Measurements from ENCODE around the gene ADD1.
A peak's percentile ranks its signal among the peaks of the same experiment; 100 is the strongest.

ADD1 gene

DNA sequence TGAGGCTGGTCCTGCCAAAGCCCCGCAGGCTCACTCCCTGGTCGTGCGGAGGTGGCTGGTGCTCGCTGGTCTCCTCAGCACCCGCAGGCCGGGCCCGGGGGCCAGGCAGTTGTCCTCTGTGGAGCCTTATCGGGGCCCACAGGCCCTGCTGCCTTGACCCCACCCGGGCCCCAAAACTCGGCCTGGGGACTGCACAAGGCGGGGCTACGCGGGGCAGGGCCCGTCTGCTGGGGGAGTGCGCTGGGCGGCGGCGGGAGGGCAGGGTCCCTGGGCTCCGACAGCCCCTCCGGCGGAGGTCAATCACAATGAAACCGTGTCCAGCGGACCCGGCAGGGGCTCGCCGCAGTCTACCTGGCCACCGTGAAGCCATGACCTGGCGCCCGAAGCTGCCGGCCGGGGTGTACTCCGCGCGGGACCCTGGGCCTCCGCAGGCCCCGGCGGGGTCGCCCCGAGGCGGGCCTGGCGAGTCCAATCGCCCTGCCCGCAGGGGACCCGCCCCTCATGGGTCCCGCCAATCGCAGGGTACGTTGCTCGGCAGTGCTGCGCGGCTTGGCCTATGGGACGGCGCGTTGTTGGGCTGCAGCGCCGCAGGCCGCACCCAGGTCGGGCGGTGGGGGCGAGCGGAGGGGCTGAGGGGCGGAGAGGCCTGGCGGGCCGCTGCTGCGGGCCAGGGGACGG is at the start of gene ADD1:
Gene ADD1 (plus strand): TSS at position 582 of the 678 bp plus-strand sequence. CDS start 32,072 bp downstream, outside the sequence.
- DNase-seq (ENCODE audit: extremely low read depth in 1 of 2, low read depth in 1 of 2): peak; percentile 81 to 91

- no peak for DNase-seq (ENCODE audit: extremely low read depth in 1 of 2, low read depth in 1 of 2)
These were observed 49.0 kb upstream of the ADD1 start for GRCh38 chr4:2794486-2795299.

DNA sequence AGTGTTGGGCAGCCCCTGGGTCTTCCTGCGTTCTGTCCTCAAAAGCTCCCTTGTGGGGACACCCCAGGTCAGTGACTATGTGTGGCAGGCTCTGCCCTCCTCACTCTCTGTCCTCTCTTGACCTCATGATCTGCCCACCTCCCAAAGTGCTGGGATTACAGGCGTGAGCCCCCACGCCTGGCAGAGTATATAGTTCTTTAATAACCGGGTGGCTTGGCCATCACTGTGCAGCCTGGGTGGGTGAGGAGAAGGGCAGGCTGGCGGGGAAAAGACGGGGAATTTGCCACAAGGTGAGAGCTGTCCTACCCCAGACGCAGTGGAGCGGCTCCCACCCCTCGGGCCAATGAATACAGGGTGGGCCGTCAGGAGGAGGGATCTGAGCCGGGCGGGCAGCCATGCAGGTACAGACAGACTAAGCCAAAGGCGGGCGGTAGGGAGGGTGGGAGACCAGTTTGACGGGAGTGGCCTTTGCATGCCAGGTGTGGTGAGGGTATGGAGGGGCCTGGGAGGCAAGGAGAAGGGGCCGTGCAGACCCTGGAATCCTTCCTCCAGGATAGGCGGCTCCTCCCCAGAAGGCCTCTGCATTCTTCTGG is 48.2 kb upstream of the ADD1 start:
- DNase-seq (ENCODE audit: extremely low read depth in 1 of 2, low read depth in 1 of 2): no peak

DNA sequence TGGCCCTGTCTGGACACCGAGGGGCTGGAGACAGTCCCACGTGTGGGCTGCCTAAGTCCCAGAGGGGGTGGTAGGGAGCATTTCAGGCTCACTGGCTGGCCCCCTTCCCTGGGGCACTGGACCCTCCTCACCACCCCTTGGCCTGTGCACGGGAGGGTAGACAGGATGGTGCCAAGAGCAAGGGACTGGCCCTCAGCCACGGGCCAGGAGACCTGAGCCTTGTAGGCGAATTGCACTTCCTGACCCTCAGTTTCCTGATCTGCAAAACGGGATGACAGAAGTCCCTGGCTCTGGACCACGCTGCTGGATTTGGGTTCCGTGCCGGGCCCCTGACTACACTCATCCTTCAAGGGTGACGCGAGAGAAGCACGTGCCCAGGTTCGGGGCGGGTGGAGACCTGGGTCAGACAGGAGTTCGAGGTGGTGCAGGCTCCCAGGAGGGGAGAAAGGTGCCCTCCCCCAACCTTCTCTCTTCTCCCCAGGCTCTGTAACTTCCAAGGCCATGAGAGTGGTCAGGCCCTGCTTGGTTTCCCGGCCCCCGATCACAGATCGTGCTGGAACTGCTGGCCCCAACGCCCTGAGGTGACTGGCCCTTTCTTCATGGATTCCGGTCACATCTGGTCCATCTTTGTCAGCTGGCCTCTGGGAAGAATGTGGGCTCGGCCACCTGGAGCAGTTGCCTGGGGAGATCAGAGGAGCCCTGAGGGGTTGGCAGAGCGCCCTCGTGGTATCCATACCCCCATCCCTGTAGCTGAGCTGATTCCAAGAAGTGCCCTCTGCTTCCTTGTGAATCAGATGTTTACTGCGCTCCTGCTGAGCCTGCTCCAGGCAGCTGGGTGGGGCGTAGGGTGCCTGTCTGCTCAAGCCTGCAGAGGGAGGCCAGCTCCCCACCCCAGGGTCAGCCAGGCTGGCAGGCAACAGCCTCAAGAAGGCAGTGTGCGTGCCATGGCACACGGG is 47.5 kb upstream of the ADD1 start:
- no peak for DNase-seq (ENCODE audit: extremely low read depth in 1 of 2, low read depth in 1 of 2)

DNA sequence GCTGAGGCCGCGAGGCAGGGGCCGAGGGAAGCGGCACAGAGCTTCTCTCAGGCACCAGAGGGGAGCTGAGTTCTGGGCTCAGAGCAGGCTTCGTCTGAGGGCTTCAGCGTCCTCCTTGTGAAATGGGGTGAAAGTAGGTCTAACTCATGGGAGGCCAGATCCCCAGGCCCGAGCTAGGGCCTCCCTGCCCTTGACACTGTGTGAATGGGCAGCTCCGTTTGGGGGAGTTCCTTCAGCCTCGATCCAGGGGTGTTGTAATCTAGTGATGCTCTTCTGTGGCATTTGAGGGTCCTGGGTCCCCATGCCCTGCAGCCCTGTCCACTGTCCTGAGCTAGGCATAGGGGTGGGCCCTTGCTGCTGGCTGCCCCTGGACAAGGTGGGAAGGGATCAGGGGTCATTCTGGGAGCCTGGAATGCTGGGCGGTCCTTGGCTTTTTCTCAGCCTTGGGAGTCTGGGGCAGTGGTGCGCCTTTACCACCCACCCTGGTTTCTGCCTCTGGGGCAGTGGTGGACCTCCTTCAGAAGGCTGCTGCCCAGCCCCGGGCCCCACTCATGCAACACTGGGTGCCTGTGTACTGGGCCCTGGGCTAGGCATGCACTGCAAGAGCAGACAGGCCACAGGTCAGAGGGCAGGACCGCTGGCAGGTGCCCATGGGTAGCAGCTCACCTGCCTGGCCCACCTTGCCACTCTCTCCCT is 46.6 kb upstream of the ADD1 start:
- DNase-seq (ENCODE audit: extremely low read depth in 1 of 2, low read depth in 1 of 2): no peak

- DNase-seq (ENCODE audit: extremely low read depth in 1 of 2, low read depth in 1 of 2): no peak
These were observed 45.9 kb upstream of the ADD1 start for GRCh38 chr4:2797545-2798305.

GRCh38 chr4:2798399-2799223 is 45.0 kb upstream of the ADD1 start:
- DNase-seq (ENCODE audit: extremely low read depth in 1 of 2, low read depth in 1 of 2): peak; percentile 41 to 51

GRCh38 chr4:2799224-2799911 is 44.3 kb upstream of the ADD1 start:
- no peak for DNase-seq (ENCODE audit: extremely low read depth in 1 of 2, low read depth in 1 of 2)

- DNase-seq (ENCODE audit: extremely low read depth in 1 of 2, low read depth in 1 of 2): no peak
These were observed 43.5 kb upstream of the ADD1 start for GRCh38 chr4:2799971-2800690.

DNA sequence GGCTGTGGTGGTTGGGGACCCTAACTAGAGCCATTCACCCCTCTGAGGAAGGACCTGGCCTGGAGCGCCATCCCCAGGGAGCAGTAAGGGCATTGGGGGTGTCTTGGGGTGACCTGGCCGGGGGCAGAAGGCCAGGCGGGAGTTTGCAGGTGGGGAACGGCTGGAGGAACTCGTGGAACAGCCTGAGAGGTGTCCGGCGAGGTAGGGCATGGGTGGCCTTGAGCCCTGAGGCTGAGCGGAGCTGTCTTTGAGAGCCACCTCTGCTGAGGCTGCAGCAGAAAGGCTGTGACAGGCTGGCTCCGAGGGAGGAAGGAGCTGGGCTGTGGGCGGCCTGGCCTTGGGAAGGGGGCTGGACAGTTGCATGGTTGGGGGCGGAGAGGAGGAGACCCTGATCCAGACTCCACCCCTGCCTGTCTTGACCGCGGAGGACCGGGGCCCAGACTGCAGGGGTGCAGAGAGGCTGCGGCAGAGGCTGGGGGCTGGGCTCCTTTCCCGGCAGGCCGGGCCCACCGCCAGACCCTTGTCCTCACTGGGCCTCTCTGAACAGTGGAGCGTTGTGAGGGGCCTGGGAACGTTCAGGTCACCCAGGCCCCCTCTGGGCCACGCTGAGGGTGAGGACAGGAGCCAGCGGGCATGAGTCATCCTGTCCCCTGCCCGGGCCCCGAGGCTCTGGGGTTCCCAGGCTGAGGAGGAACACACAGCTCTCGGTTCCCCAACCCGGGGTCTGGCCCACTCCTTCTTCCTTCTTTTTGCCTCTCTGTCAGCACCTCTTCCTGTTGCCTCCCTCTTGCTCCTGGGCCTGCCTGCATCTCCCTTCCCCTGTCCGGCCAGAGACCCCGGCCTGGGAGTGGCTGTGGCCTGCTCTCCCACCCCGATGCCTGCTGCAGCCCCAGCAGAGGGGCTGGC is 42.7 kb upstream of the ADD1 start:
- DNase-seq (ENCODE audit: extremely low read depth in 1 of 2, low read depth in 1 of 2): no peak

GRCh38 chr4:2802618-2803531 is 40.8 kb upstream of the ADD1 start:
- no peak for DNase-seq (ENCODE audit: extremely low read depth in 1 of 2, low read depth in 1 of 2)

- no peak for DNase-seq (ENCODE audit: extremely low read depth in 1 of 2, low read depth in 1 of 2)
These were observed 39.8 kb upstream of the ADD1 start for GRCh38 chr4:2803624-2804448.

- DNase-seq (ENCODE audit: extremely low read depth in 1 of 2, low read depth in 1 of 2): no peak
These were observed 39.1 kb upstream of the ADD1 start for GRCh38 chr4:2804449-2804972.

- DNase-seq (ENCODE audit: extremely low read depth in 1 of 2, low read depth in 1 of 2): no peak
These were observed 38.6 kb upstream of the ADD1 start for GRCh38 chr4:2804973-2805501.

Data from stimulated activated CD8-positive, alpha-beta memory T cell treated with anti-CD3 and anti-CD28 coated beads, Interleukin-7, amount 100 ng/mL, for 48 hours (primary cell).